ENCODE measurements around the gene DUSP28.

Gene DUSP28

DNA sequence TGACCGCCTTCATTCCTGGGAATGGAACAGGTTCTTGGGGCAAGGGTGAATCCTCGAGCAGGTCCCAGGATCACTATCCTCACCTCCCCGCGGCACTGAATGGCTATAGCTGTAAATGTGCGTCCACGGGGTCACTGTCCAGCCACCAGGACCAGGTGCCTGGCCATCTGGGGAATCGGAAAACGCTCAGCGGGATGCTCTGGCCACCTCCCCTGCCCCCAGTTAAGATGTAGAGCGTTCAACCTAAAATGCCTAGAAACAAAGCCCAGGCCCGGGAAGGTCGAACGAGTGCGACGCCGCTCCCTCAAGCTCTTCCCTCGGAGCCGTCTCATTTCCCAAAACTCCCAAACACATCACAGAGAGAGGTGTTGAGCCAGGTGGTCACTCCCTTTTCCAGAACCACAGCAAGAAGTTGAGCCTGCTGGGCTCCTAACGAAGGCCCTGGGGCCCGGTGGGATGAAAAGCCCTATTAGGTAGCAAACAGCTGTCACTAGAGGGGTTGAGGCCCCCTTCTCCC lies 25.6 kb downstream of the DUSP28 start:
- DNase-seq (ENCODE audit: low read depth in 2 of 2, low spot score in 1 of 2), result no peak

DNA sequence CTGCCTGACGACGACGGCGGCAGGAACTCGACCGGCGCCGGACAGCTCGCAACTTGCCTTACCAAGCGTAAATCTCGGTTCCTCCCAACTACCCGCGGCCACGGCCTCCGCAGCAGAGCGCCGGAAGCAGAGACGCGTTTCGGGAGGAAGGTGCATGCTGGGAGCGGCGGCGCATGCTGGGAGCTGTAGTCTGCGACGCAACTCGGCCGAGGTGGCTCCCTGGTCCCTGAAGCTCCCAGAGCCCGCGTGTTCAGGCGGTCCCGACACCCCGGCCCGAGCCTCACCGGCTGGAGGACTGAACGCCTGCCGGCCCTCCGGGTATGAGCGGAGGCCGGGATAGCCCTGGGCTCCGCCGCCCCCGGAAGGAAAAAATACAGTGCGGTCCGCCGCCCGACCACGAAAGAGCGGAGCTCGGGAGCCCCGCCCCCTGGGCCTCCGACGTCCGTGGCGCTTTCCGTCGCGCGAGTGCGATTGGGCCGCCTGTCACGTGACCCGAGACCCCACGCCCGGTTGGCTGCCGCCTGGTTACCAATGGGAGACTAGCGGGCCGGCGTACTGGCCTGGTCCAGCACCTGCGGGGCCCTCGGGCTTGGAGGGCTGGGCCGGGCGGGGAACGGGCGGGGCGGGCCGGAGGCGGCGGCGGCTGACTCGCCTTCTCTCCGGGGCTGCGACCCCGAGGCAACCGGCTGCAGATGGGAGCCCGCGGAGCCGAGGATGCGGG lies 26.2 kb downstream of the DUSP28 start, which contains the start of gene CAPN10:
TSS of gene CAPN10 (plus strand) at position 537 of the 721 bp plus-strand sequence. CDS start at position 715, 178 bp downstream.
- DNase-seq (ENCODE audit: low read depth in 2 of 2, low spot score in 1 of 2), result peak; percentile 90 to 96

DNA sequence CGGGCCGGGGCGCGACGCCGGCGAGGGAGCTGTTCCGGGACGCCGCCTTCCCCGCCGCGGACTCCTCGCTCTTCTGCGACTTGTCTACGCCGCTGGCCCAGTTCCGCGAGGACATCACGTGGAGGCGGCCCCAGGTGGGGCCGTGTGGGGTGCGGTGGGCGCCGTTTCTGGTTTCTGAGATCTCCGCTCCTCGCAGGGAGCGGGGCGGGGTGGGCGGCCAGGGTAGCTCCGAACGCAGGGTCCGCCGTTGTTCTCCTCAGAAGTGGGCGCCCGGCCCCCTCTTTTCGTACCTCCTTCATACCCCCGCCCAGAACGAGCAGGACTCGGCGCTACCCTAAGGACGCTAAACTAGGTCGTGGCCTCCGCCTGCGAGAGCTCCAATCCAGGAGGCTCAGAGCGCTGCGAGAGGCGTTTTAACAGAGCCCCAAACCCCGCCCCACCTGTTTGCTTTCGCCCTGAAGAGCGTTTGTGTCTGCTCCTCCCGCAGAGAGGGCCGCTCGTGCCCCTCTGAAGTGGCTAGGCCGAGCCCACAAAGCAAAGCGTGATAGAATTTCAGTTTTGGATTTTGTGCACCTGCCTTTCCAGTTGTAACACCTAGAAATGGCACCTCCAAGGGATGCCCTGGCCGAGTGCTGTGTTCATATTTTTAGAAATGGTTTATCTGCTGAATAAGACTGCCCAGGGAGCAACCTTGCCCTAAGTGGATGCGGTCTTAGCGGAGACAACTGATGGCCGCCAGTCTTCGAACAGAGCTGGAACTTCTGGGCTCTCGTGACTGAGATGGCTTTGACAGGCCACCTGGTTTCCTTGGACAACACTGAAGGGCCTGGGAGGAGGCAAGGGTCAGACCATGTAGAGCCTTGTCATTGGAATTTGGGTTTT lies 27.0 kb downstream of the DUSP28 start:
- DNase-seq (ENCODE audit: low read depth in 2 of 2, low spot score in 1 of 2), result no peak

DNA sequence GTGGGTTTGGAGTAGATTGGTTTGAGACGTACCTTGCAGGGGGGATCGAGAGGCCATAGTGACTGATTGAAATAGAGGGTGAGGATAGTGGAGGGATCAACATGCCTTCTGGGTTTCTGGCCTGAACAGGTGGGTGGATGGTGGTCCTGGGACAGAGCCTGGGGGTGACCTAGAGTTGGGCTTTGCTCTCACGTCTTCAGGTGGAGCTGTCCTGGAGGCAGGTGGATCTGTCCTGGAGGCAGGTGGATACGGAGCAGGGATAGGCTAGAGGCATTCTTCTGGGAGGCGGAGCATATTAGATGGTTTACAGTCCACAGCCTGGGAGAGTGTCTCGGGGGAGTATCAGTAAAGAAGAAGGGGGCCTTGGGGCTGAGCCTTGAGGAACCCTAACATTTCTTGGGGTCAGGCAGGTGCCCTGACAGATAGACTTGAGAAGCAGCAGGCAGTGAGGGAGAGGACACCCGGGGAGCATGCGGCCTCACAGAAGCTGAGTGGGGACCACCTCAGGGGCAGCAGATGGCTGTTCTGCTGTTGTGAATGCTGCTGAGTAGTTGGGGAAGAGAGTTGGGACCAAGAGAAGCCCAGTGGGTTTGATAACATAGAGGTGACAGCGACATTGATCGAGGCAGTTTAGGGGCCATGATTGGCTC lies 28.0 kb downstream of the DUSP28 start:
- no peak for DNase-seq (ENCODE audit: low read depth in 2 of 2, low spot score in 1 of 2)

DNA sequence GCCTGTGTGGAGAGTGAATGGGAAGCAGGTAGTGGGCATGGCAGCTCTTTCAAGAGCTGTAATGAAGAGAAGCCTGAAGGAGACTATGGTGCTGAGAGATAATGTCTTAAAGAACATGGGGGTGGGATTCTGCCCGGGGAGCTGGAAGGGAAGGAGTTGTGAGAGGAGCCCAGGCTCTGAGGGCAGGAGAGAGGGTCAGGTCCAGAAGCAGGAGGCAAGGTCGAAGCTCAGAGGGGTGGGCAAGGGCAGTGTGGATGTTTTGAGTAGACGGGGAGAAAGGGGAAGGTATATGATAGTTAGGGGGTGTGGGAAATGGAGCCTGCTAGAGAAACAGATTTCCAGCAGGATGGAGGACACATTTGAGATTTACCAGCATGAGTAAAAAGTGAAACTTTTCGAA lies 28.5 kb downstream of the DUSP28 start:
- no peak for DNase-seq (ENCODE audit: low read depth in 2 of 2, low spot score in 1 of 2)

DNA sequence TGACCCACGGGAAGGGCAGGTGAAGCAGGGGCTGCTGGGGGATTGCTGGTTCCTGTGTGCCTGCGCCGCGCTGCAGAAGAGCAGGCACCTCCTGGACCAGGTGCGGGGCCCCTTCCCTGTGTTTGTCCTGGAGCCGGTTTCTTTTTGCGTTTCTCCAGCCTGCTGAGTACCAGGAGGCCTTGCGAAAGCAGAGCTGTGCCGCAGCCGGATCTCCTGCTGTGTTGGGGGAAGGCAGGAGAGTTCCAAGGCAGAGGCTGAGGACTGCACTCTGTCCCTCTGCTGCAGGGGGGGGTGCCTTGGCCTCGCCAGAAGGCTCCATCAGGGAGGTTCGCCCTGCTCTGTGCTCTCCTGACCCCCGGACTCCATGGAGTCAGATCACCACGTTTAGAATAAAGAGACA lies 29.2 kb downstream of the DUSP28 start:
- no peak for DNase-seq (ENCODE audit: low read depth in 2 of 2, low spot score in 1 of 2)

DNA sequence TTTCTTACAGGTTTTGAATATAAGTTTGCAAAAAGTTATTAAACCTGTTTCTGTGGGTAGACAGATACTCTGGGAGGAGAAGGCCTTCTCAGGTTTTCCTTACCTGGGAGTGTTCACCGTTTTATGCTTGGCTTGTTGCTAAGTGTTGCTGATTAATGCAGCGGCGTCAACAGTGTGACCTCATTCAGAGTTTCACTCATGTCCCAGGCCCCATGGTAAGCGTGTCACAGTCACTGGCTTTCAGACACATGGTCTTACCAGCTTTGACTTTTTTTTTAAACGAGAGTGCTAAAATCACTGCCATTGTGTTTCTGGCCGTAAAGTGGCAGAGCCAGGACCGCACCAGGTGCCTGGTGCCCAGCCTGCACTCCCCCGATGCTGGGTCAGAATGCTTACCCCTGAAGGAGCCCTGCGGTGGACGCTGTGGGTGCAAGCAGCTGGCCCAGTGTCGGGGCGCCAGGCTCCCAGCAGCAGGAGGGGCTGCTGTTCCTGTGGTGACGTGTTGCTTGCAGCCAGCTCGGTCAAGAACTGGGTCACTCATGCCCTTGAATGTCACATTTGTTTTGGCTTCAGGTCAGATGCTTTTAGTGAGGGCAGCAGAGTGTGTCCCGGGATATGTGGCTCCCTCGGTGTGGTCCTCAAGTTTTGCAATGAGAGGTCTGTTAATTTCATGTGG lies 29.8 kb downstream of the DUSP28 start:
- DNase-seq (ENCODE audit: low read depth in 2 of 2, low spot score in 1 of 2), result no peak

DNA sequence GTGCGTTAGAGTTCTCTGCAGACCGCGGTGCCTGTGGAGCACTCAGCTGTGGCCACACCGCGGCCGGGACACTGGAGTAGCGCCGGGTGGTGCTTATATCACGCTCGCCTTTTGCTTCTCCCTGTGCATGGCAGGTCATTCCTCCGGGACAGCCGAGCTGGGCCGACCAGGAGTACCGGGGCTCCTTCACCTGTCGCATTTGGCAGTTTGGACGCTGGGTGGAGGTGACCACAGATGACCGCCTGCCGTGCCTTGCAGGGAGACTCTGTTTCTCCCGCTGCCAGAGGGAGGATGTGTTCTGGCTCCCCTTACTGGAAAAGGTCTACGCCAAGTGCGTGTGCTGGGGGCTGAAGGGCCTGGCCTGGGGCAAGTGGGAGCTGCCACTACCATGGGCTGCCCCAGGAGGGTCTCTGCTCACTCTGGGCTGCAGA lies 30.5 kb downstream of the DUSP28 start:
- DNase-seq (ENCODE audit: low read depth in 2 of 2, low spot score in 1 of 2), result no peak

DNA sequence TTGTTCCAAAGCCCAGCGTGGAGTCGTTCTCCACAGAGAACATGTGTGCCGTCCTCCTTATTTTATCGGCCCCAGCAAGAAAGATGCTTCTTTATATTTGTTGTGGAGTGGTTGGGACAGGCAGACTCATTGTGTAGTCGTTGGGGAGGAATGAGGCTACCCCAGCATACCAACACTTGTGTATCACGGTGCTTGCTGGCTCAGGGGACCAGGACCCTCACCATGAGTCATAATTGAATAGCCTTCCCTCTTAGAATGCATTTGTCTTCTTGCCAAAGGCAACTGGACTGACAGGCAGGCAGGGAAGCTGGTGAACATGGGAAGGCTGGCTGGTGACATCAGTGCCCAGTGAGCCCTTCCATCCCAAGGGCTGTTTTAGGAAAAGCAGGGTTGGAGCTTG lies 31.1 kb downstream of the DUSP28 start:
- DNase-seq (ENCODE audit: low read depth in 2 of 2, low spot score in 1 of 2), result no peak

DNA sequence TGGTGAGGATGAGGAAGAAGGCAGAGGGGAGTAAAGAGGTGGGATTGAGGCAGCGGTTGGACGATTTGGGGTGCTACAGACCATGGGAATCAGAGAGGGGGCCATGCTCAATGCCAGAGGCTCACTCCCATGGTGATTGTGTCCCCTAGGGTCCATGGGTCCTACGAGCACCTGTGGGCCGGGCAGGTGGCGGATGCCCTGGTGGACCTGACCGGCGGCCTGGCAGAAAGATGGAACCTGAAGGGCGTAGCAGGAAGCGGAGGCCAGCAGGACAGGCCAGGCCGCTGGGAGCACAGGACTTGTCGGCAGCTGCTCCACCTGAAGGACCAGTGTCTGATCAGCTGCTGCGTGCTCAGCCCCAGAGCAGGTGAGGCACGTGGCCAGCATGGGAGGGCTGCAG lies 31.6 kb downstream of the DUSP28 start:
- no peak for DNase-seq (ENCODE audit: low read depth in 2 of 2, low spot score in 1 of 2)

DNA sequence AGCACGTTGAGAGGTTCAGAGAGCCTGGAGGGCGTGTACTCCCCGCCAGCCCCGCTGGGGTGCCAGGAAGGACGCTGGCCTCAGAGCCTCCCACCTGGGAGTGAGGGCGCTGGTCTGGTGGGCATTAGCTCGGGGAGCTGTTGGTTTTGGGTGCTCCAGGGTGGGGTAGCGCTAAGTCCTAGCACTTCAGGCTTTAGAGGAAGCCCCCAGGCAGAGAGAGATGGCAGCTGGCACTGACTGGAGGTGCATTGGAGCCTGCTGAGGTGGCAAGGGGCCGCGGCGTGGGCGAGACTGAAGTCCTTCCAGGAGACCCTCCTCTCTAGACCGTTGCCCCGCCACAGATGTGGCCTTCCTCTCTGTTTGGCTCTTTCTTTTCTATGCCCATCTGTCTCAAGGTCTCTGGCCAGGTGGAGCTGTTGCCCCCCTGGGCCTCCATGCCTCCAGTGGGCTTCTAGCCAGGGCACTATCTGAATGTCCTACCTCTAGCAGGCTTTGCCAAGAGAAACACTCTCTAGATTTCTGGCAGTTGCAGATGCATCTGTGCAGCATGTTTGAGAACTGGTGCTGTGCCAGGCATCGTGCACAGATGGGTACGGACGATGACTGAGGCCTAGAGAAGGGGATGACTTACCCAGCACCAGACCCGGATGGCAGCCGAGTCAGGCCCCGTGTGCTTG lies 33.0 kb downstream of the DUSP28 start:
- DNase-seq (ENCODE audit: low read depth in 2 of 2, low spot score in 1 of 2), result no peak

DNA sequence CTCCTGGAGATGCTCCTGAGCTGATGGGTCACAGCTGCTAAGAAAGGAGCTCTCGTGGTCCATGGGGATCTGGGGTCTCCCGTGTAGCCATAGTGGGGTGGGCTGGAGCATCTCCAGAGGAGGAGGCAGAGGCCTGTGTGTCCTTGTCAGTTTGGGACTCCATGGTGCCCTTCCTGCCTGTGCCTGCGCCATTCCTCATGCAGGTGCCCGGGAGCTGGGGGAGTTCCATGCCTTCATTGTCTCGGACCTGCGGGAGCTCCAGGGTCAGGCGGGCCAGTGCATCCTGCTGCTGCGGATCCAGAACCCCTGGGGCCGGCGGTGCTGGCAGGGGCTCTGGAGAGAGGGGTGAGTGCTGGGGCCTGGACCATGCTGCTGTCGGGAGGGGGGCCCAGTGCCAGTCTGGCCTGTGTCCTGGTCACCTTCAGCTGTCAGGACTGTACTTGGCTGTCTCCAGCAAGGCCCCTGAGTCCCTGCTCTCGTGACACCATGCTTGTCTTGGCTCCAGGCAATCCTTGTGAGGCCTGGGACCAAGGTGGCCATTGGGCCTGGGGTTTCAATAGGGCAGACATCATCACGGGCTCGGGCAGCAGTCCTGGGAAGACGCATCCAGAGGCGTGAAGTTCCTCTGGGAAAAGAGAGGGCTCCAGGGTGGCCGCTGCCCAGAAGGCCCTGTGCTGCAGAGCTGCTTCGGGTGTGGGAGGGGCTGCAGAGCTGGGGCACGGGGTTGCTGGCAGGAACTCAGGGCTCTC lies 33.7 kb downstream of the DUSP28 start:
- DNase-seq (ENCODE audit: low read depth in 2 of 2, low spot score in 1 of 2), result no peak

DNA sequence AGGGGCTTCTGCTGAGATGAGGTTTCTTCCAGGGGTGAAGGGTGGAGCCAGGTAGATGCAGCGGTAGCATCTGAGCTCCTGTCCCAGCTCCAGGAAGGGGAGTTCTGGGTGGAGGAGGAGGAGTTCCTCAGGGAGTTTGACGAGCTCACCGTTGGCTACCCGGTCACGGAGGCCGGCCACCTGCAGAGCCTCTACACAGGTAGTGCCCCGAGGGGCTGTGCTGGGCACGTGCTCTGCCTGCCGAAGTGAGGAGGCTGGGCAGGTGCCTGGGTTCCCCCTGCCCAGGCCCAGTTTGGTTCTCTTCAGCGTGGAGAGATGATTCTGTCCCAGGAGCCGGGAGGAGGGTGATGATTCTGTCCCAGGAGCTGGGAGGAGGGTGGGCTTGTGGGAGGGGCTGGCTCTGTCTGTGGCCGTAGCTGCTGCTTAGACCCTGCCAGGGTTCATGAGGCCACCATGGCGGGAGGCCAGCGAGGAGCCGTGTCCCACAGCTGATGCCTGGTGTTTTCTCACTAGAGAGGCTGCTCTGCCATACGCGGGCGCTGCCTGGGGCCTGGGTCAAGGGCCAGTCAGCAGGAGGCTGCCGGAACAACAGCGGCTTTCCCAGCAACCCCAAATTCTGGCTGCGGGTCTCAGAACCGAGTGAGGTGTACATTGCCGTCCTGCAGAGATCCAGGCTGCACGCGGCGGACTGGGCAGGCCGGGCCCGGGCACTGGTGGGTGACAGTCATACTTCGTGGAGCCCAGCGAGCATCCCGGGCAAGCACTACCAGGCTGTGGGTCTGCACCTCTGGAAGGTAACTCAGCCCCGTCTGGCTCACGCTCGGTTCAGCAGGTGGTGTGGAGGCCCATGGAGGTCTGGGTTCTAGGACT lies 34.6 kb downstream of the DUSP28 start:
- no peak for DNase-seq (ENCODE audit: low read depth in 2 of 2, low spot score in 1 of 2)

DNA sequence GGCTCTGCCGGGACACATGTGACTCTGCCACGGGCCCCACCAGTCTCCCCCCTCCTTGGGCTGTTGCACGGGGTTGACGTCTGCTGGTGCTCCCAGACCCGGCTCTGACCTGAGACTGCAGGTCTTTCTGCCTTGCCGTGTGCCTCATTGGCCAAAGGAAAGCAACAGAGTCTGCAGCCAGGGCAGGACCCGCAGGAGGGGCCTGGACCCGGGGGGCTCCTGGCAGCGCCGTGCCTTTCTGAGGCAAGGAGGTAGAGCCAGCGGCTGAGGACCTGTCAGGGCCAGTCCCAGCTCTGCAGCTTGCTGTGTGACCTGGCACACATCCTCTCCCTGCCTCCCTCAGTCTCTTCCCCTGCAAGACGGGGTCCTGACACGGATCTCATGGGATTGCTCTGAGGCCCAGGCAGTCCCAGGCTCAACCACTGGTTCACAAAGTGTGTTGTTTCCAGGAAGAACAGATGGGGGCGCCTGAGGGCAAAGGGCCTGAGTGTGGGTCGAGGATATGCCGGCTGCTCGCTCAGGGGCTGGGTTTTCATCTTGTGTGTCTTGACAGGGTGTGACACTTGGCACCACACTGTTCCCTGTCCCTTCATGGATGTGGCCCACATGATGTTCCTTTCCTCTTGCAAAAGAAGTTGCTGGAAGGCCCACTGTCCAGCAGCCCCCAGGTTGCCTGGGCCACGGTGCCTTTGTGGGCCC lies 35.4 kb downstream of the DUSP28 start:
- DNase-seq (ENCODE audit: low read depth in 2 of 2, low spot score in 1 of 2), result no peak

DNA sequence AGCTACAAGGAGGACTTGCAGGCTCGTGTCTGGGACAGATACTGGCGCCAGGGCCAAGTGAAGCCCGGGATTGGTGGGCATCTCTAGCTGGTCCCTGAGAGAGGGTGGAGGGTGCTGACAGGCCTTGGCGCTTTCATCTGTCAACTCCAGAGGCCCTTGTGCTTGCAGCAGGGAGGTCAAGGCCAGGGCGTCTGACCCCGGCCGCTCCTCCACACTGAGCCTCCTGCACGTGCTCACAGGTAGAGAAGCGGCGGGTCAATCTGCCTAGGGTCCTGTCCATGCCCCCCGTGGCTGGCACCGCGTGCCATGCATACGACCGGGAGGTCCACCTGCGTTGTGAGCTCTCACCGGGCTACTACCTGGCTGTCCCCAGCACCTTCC lies 35.9 kb downstream of the DUSP28 start:
- DNase-seq (ENCODE audit: low read depth in 2 of 2, low spot score in 1 of 2), result no peak

DNA sequence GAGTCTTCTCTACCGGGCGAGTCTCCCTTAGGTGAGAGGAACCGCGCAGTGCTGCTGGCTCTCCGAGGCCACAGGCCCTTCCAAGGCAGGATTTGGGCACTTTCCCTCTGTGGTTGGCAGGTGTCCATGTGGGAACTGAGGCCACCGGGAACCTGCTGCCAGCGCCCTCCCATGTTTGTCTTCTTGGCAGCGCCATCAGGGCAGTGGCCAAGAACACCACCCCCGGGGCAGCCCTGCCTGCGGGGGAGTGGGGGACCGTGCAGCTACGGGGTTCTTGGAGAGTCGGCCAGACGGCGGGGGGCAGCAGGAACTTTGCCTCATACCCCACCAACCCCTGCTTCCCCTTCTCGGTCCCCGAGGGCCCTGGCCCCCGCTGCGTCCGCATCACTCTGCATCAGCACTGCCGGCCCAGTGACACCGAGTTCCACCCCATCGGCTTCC lies 36.4 kb downstream of the DUSP28 start:
- DNase-seq (ENCODE audit: low read depth in 2 of 2, low spot score in 1 of 2), result no peak

DNA sequence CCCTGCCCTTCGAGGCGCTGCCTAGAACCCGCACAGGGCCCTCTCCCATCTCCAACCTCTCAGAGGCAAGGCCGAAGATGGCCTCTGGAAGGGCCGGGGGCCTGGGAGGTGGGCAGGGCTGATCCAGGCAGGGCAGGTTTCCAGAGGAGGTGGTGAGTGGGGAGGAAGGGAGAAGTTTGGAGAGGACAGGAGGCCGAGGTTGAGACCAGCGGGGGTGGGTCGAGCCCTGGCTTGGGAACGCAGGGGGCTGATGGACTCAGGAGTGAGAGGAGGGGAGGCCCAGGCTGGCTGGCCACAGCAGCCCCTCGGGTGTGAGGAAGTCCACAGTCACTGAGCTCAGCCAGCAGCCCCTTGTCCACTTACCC lies 36.9 kb downstream of the DUSP28 start:
- DNase-seq (ENCODE audit: low read depth in 2 of 2, low spot score in 1 of 2), result no peak

Data from stimulated activated CD8-positive, alpha-beta memory T cell treated with anti-CD3 and anti-CD28 coated beads, Interleukin-4, amount 100 ng/mL, for 4 hours (primary cell).